Osteocyte (in vitro differentiated cells): Measurements from ENCODE around the gene FCHO1. TPM values are rescaled to one million over a fixed set of nuclear protein-coding genes. Genes with fewer than 3 reads are reported as not detected.

Experiments used
- DNase-seq: peaks from one replicate; pipeline ENCODE4 v3.0.0; 2021; ENCODE audit warnings: mixed read lengths; ENCODE audit not compliant: unreplicated experiment; ENCODE audit errors: extremely low spot score
- H3K27ac Mint-ChIP-seq: one replicate; pipeline ENCODE4 v1.8.0; 2021; ENCODE audit warnings: mild to moderate bottlenecking, mixed read lengths; ENCODE audit not compliant: unreplicated experiment
- H3K27me3 Mint-ChIP-seq: one replicate; pipeline ENCODE4 v1.8.0; 2021; ENCODE audit warnings: mixed read lengths; ENCODE audit not compliant: unreplicated experiment
- H3K36me3 Mint-ChIP-seq: one replicate; pipeline ENCODE4 v1.8.0; 2021; ENCODE audit warnings: mixed read lengths; ENCODE audit not compliant: unreplicated experiment
- H3K4me1 Mint-ChIP-seq: one replicate; pipeline ENCODE4 v1.8.0; 2021; ENCODE audit warnings: mixed read lengths; ENCODE audit not compliant: unreplicated experiment
- H3K4me3 Mint-ChIP-seq: one replicate; pipeline ENCODE4 v1.8.0; 2021; ENCODE audit warnings: mild to moderate bottlenecking, moderate library complexity, mixed read lengths; ENCODE audit not compliant: unreplicated experiment
- H3K9me3 Mint-ChIP-seq: one replicate; pipeline ENCODE4 v1.8.0; 2021; ENCODE audit warnings: mixed read lengths; ENCODE audit not compliant: unreplicated experiment
- CTCF ChIP-seq: fragments of 200-600 bp; sonication (generic); IDR thresholded peaks from 2 replicates; pipeline ENCODE4 v1.5.0; 2021; ENCODE audit warnings: antibody characterized with exemption, mild to moderate bottlenecking, moderate library complexity
- total RNA-seq: library from RNA; stranded (reverse); gene quantifications from 2 replicates; pipeline ENCODE4 v1.2.1, GENCODE V29; 2021

Gene FCHO1
- total RNA-seq, 1 donor from 2014 or later = 0.56 TPM

GRCh38 chr19:17803264-17803896 is 52.1 kb downstream of the FCHO1 start:
- H3K27me3 Mint-ChIP-seq = peaks cover 24% of the 10 kb centered on the region
- peaks cover 2% of the 10 kb centered on the region for H3K36me3 Mint-ChIP-seq
- no peaks in the 10 kb centered on the region for H3K4me1 Mint-ChIP-seq
- no peaks in the 10 kb centered on the region for H3K9me3 Mint-ChIP-seq
- H3K4me3 Mint-ChIP-seq = no peak overlapping the region
- no peak overlapping the region for H3K27ac Mint-ChIP-seq
- DNase-seq = no peak
- no peak for TF ChIP-seq CTCF

DNA sequence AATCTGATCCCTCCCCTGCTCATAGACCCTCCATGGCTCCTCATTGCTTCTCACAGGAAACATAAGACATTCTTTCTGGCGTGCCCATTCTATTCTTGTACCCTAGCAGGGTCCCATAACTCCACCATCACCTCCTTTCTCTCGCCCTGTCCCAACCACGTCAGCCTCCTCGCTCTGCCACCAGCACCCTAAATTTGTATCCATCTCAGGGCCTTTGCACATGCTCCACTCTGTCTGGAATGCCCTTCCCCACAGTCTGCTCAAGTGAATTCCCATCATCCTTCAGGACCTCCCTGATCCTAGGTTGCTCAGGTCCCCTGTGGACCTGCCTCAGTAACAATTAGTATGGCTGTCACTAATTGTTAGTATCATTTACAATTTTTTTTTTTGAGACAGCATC is 54.1 kb downstream of the FCHO1 start:
- Mint-ChIP-seq H3K4me1 (no peaks in the 10 kb centered on the region), H3K9me3 (no peaks in the 10 kb centered on the region)

DNA sequence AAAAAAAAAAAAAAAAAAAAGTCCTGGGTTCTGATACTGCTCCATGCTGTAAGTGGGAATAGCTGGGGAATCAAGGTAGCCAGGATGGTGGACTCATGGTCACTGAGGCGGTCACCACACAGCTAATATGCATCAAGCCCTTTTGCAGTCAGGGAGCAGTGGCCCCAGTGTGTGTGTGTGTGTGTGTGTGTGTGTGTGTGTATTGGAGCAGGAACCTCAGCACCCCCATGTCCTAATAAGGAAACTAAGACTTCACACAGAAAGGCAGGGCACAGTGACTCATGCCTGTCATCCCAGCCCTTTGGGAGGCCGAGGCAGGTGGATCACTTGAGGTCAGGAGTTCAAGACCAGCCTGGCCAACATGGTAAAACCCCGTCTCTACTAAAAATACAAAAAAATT is 55.7 kb downstream of the FCHO1 start:
- H3K9me3 Mint-ChIP-seq = no peaks in the 10 kb centered on the region
- H3K4me1 Mint-ChIP-seq = no peaks in the 10 kb centered on the region
- H3K27ac Mint-ChIP-seq = no peak overlapping the region
- H3K27me3 Mint-ChIP-seq = peaks cover 25% of the 10 kb centered on the region
- H3K4me3 Mint-ChIP-seq = no peak overlapping the region
- DNase-seq = no peak
- H3K36me3 Mint-ChIP-seq = peaks cover 2% of the 10 kb centered on the region
- no peak for TF ChIP-seq CTCF

More for the DNA sequence above, 54.1 kb downstream of the FCHO1 start:
- peaks cover 25% of the 10 kb centered on the region for H3K27me3 Mint-ChIP-seq
- TF ChIP-seq CTCF = no peak
- H3K4me3 Mint-ChIP-seq = no peak overlapping the region
- H3K27ac Mint-ChIP-seq = no peak overlapping the region
- DNase-seq = no peak
- H3K36me3 Mint-ChIP-seq = peaks cover 2% of the 10 kb centered on the region

- no peaks in the 10 kb centered on the region for H3K36me3 Mint-ChIP-seq
- H3K4me3 Mint-ChIP-seq = no peak overlapping the region
- peaks cover 25% of the 10 kb centered on the region for H3K27me3 Mint-ChIP-seq
- H3K4me1 Mint-ChIP-seq = no peaks in the 10 kb centered on the region
- no peak overlapping the region for H3K27ac Mint-ChIP-seq
- no peak for DNase-seq
- no peak for TF ChIP-seq CTCF
- H3K9me3 Mint-ChIP-seq = no peaks in the 10 kb centered on the region
Observed at GRCh38 chr19:17807731-17808316, 56.5 kb downstream of the FCHO1 start.

DNA sequence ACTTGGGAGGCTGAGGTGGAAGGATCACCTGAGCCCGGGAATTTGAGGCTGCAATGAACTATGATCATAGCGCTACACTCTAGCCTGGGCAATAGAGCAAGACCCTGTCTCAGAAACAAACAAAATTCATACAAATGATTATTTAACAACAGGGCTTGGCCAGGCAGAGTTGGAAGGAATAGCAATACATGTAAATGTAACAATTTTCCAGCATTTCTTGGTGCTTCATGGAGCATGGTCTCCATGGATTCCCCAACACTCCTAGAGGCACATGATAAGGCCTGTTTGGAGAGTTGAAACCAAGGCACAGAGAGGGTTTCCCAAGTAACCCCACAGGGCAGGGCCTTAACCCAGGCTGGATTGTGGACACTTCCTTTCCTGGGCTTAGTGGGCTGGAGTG is 59.8 kb downstream of the FCHO1 start:
- no peak overlapping the region for H3K4me3 Mint-ChIP-seq
- H3K9me3 Mint-ChIP-seq = no peaks in the 10 kb centered on the region
- TF ChIP-seq CTCF = no peak
- H3K27me3 Mint-ChIP-seq = peaks cover 16% of the 10 kb centered on the region
- no peak for DNase-seq
- H3K27ac Mint-ChIP-seq = no peak overlapping the region
- H3K36me3 Mint-ChIP-seq = no peaks in the 10 kb centered on the region
- H3K4me1 Mint-ChIP-seq = no peaks in the 10 kb centered on the region
